Measurements from ENCODE around the gene MS4A8.
"Not testable (repeated sequence)": the region's sequence is repeated elsewhere in the genome, so short reads cannot be mapped to it uniquely, and the experiment has no call there.

The MS4A8 gene

DNA sequence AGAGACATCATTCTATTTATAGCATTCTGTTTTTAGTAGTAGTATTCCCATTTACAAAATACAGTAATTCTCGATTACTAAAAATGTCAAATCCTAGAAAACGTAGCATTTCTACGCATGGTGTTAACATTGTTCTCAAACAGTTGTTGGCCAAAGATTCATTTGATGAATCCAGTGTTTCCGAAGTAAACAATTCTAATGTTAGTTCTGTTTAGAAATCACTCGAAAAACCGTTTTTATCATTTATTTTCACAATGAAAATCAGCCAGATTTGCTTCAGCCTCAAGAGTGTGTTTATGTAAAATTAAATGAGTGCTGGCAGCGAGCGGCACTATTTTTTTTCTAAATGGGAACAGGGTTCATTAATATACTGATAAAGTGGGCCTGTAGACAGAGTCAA is 32.2 kb downstream of the MS4A8 start:
- no peak for DNase-seq

DNA sequence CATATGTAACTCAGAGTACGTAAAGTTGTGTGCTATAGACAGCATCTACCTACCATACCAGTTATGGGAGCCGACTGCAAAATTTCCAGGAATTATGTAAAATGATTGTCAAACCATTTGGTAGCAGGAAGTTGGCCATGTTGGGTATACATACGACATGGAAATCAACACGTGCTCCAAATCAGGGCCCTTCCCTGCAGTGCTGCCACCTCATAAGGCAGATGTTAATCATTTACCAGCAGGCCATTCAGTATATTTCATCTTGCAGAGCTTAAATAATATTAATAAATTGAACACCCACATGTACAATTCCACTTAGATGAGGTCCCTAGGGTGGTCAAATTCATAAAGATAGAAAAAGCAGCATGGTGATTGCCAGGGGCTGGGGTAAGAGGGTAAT is 34.9 kb downstream of the MS4A8 start:
- DNase-seq, result no peak

DNA sequence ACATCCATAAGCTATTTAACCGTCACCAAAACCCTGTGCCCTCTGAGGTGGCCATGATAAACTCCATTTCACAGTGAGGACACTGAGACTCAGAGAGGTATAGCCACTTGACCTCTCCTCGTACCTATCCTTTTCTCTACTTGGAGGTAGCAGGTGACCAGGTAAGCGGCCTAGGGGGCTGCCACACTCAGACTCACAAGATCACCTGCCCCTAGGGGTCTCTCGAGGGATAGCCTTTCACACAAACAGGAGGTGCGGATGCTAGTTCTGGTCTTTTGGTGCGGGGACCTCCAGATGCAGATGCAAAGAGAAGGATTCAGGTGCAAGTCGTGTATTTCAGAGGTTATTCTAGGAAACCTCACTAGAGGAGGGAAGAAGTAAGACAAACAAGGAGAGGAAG is 39.7 kb downstream of the MS4A8 start:
- DNase-seq, result no peak

DNA sequence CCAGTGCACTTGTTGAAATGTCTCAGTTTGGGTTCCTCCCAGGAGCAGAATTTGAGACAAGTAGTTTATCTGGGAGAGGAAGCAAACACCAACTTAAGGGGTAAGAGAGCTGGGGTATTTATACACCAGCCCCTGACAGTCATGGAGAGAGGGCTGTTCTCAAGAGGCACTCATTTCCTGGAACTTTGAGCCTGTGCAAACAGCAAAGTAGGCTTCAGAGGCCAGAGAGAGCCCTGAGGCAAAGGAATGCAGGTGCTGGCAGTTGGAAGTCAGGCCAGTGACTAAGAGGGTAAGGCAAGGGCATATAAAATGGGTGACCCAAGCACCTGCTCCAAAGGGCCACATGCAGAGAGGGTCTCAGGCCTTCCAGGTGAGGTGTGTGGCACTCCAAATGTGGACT is 41.2 kb downstream of the MS4A8 start:
- DNase-seq, result no peak

DNA sequence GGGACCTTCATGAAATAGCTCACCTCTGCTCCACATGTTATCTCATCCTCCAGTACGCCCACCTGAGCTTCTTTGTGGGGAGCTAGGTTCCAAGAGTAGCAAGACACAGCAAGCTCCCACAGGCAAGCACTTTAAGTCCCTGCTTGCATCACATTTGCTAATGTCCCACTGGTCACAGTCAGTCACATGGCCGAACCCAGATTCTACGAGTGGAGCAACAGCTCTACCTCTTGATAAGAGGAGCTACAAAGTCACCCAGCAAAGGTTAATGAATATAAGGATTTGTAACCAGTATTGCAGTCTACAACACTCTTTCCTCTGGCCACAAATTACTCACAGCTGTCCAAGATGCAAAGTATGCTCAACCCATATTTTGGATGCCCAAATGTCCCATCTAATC is 42.0 kb downstream of the MS4A8 start:
- no peak for DNase-seq

DNA sequence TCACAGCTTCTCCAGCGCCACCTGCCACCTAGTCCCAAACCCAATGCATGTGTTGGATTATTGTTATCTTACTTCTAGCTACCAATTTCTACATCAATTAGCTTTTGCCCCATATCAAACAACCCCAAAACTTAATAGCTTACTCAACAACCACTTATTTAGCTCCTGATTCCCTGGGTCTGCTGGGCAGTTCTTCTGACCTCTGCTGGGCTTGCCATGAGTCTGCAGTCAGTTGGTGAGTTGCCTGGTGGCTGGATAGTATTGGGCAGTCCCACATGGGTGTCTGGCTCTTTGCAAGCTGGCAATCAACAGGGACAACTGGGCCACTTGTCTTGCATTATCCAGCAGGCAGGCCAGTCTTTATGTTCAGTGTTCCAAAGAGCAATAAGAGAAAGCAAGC is 43.6 kb downstream of the MS4A8 start:
- DNase-seq, result no peak

DNA sequence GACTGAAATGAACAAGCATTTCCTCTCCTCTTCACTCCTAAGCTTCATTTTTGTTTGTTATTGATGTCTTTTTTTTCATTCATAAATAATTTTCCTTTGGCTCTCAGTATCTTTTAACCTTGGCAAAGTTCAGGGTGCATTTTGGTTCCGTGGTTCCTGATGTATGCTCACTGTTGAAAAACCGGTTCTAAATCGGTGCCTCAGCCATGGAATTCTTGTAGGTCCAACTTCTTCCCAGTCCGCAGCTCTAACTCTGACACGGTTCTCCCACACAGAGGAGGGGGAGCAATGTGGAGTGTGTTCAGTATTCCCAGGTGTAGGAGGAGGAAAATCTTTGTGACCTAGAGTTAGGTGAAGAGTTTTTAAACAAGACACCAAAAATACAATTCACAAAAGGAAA is 44.7 kb downstream of the MS4A8 start:
- DNase-seq, result no peak

DNA sequence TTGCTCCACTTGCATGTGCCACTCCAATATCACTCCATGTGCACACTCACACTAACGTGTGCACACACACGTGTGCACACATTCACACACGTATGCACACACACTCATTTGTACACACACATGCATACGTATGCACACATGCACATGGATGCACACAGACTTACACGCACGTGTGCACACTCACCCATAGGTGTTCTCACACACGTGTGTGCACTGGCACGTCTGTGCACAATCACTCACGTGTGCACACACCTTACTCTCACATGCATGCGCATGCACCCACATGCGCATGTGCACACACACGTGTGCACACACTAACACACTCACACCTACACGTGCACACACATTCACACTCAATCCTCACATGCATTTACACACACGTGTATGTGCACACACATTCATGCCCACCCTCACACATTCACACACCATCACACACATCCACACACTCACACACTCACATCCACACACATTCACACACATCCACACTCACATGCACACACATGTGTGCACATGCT is 48.0 kb downstream of the MS4A8 start:
- DNase-seq, result no peak

DNA sequence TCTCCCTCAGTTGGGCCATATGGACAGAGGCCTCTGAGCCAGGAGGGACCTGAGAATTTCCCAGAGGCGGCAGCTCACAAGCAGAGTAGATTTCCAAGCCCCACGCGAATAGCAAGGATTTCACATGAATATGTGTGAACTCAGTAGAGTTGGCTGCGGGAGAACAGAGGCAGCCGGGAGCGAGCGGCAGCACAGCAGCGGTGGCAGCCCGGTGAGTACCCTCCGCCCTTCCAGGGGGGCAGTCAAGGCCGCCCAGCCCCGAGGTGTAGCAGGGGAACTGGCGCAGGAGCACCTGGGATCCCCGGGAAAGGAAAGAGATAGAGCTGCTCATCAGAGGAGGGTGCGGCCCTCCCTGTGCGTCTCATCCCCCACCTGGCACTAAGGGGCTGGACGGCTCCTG is 48.8 kb downstream of the MS4A8 start:
- DNase-seq, result no peak

DNA sequence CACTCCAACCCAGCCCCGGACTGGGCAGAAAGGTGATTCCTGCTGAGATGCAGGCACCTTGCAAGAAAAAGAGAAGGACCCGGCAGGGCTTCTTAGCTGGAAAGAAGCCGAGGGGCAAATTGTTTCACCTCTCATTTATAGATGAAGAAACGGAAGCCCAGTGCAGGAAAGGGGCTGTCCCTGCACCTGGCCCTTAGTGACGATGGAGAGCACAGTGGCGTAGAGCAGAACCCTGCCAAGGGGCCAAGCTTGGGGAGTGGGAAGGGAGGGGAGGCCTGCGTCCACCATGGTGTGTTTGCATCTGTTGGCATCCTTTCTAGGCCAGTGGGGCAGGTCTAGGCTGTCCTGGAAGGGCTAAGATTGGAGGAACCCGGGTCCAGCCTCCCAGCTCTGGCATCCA is 49.4 kb downstream of the MS4A8 start:
- no peak for DNase-seq

DNA sequence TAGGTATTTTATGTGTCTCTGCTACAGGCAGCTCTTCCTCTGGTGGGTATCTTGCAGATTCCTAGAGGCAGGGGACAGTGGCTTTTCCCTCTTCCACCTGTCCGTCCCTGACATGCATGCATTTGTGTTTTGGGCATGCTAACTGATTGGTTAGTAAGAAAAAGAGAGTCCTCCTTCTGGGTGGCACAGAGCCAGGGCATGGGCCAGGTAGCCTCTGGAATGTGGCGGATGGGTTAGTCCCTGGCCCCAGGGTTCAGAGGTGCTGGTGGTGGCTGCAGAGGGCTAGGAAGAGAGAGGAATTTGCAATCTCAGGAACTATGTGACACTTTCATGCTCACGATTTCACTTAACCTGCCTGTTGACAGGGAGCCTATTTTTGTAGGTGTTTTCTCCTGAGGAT is 51.5 kb downstream of the MS4A8 start:
- DNase-seq, result no peak

DNA sequence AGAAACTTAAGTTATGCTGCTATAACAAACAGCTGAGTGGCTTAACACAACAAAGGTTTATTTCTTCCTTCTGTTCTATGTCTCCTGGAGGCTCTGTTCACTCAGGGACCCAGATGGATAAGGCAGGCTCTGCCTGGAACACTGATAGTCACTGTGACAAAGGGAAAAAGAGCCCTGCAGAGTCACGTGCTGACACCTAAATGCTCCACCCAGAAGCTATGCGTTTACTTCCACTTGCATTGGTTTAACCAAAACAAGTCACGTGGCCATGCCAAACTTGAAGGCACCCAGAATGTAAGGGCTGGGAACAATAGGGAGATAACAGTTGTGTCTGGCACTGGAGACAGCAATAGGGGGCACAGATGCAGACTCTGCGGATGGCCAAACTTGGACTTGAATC is 53.9 kb downstream of the MS4A8 start:
- no peak for DNase-seq

DNA sequence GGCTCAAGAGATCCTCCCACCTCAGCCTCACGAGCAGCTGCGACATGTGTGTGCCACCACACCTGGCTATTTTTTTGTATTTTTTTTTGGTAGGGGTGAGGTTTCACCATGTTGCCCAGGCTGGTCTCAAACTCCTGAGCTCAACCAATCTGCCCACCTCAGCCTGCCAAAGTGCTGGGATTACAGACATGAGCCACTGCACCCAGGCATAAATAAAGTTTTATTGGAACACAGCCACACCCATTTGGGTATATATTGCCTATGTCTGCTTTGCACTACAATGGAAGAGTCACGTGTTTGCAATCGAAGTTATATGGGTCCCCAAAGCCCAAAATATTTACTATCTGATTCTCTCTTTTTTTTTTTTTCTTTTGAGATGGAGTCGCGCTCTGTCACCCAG is 55.5 kb downstream of the MS4A8 start:
- no peak for DNase-seq

DNA sequence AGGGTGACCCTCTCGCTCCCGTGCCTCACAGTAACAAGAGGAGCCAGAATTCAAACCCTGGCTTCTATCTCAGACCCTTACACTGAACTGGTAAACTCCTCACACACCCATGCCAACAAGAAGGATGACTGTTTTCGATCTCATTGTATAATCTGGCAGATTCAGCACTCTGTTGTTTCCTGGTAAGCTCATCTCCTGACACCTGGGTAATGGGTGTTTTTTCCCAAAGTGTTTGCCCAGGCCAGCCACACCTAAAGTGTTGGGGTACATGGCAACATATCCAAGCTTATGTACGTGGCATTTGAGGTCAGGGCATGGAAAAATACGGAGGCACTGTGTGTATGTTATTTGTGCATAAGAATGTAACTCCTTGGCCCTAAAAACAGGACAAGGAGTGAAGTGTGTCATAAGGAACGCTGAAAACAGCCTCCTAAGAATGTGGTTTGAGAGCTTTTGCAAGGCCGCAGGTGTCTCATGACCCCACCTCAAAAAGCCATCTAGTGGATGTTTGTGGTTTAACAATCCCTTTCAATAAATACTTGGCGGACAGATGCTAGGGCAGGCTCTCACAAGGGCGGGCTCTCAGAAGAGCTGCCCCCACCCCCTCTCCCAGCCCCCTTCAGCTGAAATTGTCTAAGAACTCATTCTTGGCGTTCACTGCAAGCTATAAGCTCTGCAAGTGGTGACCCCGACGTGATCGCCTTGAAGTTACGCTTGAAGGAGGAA is 57.1 kb downstream of the MS4A8 start, which contains the start of gene MS4A15:
TSS of gene MS4A15 (plus strand) at position 561 of the 726 bp plus-strand sequence. CDS start 6,867 bp downstream, outside the sequence.
- peak; percentile 59 to 65 for DNase-seq

DNA sequence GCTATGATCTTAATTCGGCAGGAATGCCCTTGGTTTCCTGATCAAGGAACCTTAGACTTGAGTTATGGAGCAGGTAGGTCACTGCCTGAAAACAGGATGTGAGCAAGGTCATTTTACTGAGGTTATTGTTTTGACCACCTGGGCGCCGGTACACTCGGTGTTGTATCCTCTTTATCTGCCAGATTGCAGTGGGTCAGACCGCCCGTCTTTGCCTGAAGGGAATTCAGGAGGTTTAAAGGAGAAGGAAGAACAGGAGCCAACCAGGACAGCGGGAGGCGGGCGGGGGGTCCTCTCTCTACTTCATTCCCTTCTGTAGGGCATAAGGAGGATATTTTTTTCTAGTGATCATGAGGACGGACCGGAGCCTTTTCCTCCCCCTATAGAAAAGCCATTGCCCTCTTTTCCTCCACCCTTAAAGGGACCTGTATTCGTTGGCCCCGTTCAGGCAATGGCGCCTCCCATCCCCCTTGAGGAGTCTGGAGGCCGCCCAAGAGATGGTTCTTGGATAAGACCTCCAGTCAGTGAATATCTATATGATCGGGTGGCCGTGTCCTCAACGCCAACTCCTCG is 57.9 kb downstream of the MS4A8 start:
- no peak for DNase-seq

DNA sequence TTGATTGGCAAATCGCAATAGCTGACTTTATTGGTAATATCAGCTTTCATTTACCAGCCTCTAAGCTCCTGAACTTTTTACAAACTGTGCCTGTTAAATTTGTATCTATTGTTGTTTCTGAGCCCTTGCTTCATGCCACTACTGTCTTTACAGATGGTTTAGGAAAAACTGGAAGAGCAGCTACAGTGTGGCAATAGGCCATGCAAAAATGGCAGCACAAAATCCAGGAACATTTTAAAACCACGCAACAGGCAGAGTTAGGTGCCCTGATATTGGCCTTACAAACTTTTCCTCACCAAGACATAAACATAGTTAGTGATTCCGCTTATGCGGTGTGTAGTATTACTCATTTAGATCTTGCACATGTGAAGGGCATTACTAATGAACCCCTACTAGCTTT is 59.3 kb downstream of the MS4A8 start:
- DNase-seq, result not testable (repeated sequence)

DNA sequence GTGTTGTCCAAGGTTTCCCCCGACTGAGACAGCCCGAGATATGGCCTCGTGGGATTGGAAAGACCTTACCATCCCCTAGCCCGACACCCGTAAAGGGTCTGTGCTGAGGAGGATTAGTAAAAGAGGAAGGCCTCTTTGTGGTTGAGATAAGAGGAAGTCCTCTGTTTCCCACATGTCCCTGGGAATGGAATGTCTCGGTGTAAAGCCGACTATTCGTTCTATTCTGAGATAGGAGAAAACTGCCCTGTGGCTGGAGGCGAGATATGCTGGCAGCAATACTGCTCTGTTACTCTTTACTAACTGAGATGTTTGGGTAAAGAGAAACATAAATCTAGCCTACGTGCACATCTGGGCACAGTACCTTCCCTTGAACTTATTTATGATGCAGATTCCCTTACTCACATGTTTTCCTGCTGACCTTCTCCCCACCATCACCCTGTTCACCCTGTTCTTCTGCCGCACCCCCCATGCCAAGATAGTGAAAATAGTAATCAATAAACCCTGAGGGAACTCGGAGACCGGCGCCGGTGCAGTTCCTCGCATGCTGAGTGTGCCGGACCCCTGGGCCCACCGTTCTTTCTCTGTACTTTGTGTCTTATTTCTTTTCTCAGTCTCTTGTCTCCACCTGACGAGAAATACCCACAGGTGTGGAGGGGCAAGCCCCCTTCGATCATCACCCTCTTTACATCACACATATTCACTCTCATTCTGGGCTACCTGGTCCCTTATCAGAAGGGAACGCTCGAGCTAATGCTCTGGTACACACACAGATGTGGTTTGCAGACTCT is 60.2 kb downstream of the MS4A8 start:
- not testable (repeated sequence) for DNase-seq

DNA sequence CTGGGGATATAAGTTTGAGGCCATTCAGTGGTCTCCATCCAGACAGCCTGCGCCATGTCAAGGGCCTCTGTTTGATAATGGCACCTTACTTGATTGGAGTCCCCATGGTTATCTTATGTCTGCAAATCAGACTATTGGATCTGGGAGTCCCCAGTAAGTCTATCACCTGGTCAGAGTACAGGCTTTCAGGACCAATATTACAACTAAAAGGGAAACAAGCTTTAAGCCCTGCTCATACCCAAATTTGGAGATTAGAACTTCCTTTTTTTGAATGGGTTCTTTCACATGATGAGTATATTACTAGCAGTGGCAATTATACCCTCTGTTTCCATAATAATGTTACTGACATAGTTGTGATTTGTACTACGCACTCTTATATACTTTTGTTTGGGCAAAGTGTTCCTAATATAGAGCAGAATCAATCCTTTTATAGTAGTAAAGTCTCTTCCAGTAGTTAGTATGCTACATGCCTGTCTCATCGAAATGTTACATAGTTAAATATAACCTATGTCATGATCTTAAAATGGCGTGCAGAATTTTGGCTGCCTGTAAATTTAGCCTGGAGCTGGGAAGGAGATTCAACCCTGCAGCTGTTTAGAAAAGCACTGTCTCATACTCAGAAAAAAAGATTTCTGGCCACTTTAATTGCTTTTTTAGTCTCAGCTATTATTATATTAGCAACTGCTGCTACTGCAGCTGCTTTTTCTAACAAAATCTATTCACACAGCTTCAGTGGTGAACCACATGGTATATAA is 62.2 kb downstream of the MS4A8 start:
- DNase-seq, result no peak

DNA sequence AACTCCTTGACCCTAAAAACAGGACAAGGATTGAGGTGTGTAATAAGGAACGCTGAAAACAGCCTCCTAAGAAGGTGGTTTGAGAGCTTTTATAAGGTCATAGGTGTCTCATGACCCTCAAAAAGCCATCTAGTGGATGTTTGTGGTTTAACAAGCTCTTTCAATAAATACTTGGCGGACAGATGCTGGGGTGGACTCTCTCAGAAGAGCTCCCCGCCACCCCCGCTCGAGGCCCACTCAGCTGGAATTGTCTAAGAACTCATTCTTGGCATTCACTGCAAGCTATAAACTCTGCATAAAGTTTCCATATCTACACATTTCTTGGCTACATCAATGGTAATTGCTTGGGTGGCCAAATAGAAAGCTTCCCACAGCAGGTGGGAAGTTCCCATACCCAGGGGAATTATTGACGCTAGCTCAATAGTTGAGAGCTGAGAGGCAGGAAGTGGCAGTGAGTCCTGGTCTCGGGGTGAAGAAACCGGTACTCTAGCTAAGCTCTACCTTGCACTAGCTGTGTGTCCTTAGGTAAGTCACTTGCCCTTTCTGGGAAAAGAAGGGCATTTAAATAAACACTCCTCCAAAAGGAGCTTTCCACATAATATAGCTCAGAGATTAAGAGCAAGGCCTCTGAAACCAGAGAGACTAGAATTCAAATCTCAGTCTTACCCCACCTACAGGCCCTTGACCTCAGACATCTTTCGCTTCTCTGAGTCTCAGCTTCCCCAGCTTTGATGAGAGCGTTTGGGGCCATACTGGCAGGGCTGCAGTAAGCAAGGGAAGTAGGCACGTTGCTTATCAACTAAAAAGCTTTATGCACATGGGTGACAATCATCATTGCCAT is 63.7 kb downstream of the MS4A8 start:
- peak; percentile 23 to 55 for DNase-seq

DNA sequence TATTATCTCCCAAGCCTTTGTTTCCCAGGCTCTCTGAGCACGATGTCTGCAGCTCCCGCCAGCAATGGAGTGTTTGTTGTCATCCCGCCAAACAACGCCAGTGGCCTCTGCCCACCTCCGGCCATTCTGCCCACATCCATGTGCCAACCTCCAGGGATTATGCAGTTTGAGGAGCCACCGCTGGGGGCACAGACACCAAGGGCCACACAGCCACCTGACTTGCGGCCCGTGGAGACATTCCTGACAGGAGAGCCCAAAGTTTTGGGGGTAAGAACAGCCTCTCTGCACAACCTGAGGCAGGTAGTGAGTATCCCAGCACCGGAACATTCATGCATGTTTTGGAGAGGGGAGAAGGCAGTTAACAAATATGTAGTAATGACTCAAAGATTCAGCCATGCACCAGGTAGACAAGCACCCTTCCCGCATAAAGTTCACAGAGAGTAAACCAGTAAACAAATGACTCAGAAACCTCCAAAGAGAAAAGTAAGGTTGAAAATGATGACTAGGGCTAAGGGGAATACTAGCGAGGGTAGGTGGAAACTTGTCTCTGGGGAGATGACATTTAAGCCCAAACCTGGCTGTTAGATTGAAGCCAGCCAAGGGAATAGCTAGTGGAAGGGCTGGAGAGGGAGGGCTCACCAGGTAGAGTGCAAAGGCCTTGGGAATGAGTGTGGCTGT is 64.4 kb downstream of the MS4A8 start:
- DNase-seq, result peak in 1 of 2 experiments; percentile 33

DNA sequence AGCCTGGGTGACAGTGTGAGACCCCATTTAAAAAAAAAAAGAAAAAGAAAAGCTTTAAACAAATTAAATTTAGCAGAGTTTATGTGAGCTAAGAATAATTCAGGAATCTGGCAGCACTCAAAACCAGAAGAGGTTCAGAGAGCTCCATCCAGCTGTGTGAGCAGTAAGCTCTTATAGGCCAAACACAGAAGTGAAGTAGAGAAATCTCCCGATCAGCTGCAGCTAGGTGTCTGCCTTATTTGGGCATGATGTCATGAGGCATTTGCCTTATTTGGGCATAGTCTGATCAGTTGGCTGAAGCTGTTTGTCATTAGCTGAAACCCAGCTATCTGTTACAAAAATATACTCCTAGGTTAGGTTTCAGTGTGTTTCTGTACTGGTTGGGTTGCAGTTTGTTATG is 65.5 kb downstream of the MS4A8 start:
- DNase-seq, result no peak

DNA sequence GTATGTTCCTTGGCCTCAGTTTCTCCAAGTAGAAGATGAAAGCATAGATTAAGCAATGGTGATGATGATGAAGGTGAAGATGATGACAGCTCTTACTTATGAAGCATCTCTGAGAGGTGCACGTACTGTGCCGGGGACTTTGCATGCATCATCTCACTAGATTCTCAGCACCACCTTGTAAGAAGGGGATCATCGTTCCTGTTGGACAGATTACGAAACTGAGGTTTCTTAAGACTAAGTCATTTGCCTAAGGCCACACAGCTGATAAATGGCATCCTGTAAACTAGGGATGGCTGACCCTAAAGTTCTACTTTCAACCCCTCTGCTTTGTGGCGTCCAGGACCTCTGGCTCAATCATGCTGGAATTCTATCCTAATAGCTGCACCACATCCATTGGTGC is 65.9 kb downstream of the MS4A8 start:
- DNase-seq, result no peak
